ENCODE results near the gene CACNA1B.
"Not testable (repeated sequence)": the region's sequence is repeated elsewhere in the genome, so short reads cannot be mapped to it uniquely, and the experiment has no call there.

The CACNA1B gene

DNA sequence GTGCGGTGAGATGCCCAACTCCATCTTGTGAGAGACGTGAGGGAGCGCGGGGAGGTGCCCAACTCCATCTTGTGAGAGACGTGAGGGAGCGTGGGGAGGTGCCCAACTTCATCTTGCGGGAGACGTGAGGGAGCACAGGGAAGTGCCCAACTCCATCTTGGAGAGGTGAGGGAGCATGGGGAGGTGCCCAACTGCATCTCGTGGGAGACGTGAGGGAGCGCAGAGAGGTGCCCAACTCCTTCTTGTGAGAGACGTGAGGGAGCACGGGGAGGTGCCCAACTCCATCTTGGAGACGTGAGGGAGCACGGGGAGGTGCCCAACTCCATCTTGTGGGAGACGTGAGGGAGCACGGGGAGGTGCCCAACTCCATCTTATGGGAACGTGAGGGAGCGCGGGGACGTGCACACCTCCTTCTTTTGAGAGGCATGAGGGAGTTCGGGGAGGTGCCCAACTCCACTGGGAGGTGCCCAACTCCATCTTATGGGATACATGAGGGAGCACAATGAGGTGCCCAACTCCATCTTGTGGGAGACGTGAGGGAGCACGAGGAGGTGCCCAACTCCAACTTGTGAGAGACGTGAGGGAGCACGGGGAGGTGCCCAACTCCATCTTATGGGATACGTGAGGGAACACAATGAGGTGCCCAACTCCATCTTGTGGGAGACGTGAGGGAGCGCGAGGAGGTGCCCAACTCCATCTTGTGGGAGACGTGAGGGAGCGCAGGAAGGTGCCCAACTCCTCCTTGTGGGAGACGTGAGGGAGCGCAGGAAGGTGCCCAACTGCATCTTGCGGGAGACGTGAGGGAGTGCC lies 235.4 kb downstream of the CACNA1B start:
- H3K36me3 ChIP-seq (ENCODE audit: insufficient read depth, insufficient read length, low read length): no peaks in the 10 kb centered on the region
- no peaks in the 10 kb centered on the region for H3K27me3 ChIP-seq (ENCODE audit: insufficient read depth, insufficient read length)
- no peak for DNase-seq (ENCODE audit: low read depth, low spot score)
- no peak overlapping the region for H3K9ac ChIP-seq (ENCODE audit: insufficient read length, low read depth)
- H3K4me3 ChIP-seq (ENCODE audit: insufficient read length, low read depth): no peak overlapping the region
- TF ChIP-seq ZNF274 (IDR thresholded peaks at IDR 0.05; ENCODE audit: low read depth, low read length): no peak
- no peak for TF ChIP-seq SUZ12 (IDR thresholded peaks at IDR 0.05; ENCODE audit: extremely low read depth, insufficient read depth, insufficient read length)
- no peak for TF ChIP-seq YY1 (IDR thresholded peaks at IDR 0.05; ENCODE audit: insufficient read depth, insufficient read length)
- no peaks in the 10 kb centered on the region for H3K4me1 ChIP-seq (ENCODE audit: insufficient read depth, insufficient read length)
- peaks cover 16% of the 10 kb centered on the region; the same call in 1 of the 2 replicates for H3K9me3 ChIP-seq (ENCODE audit: insufficient read depth, low read length)

- H3K4me1 ChIP-seq (ENCODE audit: insufficient read depth, insufficient read length); H3K9ac ChIP-seq (ENCODE audit: insufficient read length, low read depth); H3K4me3 ChIP-seq (ENCODE audit: insufficient read length, low read depth); DNase-seq (ENCODE audit: low read depth, low spot score); H3K36me3 ChIP-seq (ENCODE audit: insufficient read depth, insufficient read length, low read length); H3K27me3 ChIP-seq (ENCODE audit: insufficient read depth, insufficient read length): not testable (repeated sequence)
- H3K9me3 ChIP-seq (ENCODE audit: insufficient read depth, low read length): peaks cover 16% of the 10 kb centered on the region; the same call in 1 of the 2 replicates
Observed at GRCh38 chr9:138113701-138114325, 236.2 kb downstream of the CACNA1B start.

- TF ChIP-seq ZNF274 (IDR thresholded peaks at IDR 0.05; ENCODE audit: low read depth, low read length): no peak
- TF ChIP-seq YY1 (IDR thresholded peaks at IDR 0.05; ENCODE audit: insufficient read depth, insufficient read length): no peak
- H3K9ac ChIP-seq (ENCODE audit: insufficient read length, low read depth): no peak overlapping the region
- H3K4me1 ChIP-seq (ENCODE audit: insufficient read depth, insufficient read length): no peaks in the 10 kb centered on the region
- H3K4me3 ChIP-seq (ENCODE audit: insufficient read length, low read depth): no peak overlapping the region
- no peaks in the 10 kb centered on the region for H3K36me3 ChIP-seq (ENCODE audit: insufficient read depth, insufficient read length, low read length)
- no peak for DNase-seq (ENCODE audit: low read depth, low spot score)
- H3K27me3 ChIP-seq (ENCODE audit: insufficient read depth, insufficient read length): no peaks in the 10 kb centered on the region
- peaks cover 16% of the 10 kb centered on the region; the same call in 1 of the 2 replicates for H3K9me3 ChIP-seq (ENCODE audit: insufficient read depth, low read length)
Observed at GRCh38 chr9:138114501-138115245, 237.1 kb downstream of the CACNA1B start.

- H3K9ac ChIP-seq (ENCODE audit: insufficient read length, low read depth): no peak overlapping the region
- no peak overlapping the region for H3K4me3 ChIP-seq (ENCODE audit: insufficient read length, low read depth)
- H3K27me3 ChIP-seq (ENCODE audit: insufficient read depth, insufficient read length): no peaks in the 10 kb centered on the region
- no peaks in the 10 kb centered on the region for H3K36me3 ChIP-seq (ENCODE audit: insufficient read depth, insufficient read length, low read length)
- no peak for DNase-seq (ENCODE audit: low read depth, low spot score)
- H3K4me1 ChIP-seq (ENCODE audit: insufficient read depth, insufficient read length): no peaks in the 10 kb centered on the region
- TF ChIP-seq SUZ12 (IDR thresholded peaks at IDR 0.05; ENCODE audit: extremely low read depth, insufficient read depth, insufficient read length) (no peak), YY1 (IDR thresholded peaks at IDR 0.05; ENCODE audit: insufficient read depth, insufficient read length) (no peak), ZNF274 (IDR thresholded peaks at IDR 0.05; ENCODE audit: low read depth, low read length) (no peak)
- H3K9me3 ChIP-seq (ENCODE audit: insufficient read depth, low read length): peaks cover 16% of the 10 kb centered on the region; the same call in 1 of the 2 replicates
Observed at GRCh38 chr9:138115506-138115905, 237.9 kb downstream of the CACNA1B start.

DNA sequence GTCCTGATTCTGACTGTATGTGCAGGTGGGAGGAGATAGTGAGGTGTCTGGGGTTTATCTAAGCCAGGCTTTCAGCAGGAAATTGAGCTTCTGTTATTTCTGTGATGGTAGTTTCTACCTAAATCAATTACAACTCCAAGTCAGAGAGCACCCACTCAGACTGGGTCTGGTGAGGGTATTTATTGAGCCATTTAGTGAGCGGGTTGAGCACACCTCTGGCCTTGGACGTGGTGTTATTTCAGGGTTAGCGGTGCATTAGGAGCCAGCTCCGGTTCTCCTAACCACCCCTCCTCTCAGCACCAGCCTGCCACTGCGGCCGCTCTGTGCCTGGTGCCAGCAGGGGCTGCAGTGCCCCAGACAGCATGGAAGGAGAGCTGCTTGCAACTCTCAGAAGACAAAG lies 238.9 kb downstream of the CACNA1B start:
- no peak overlapping the region for H3K9ac ChIP-seq (ENCODE audit: insufficient read length, low read depth)
- DNase-seq (ENCODE audit: low read depth, low spot score): no peak
- peaks cover 16% of the 10 kb centered on the region; the same call in 1 of the 2 replicates for H3K9me3 ChIP-seq (ENCODE audit: insufficient read depth, low read length)
- no peaks in the 10 kb centered on the region for H3K27me3 ChIP-seq (ENCODE audit: insufficient read depth, insufficient read length)
- H3K4me1 ChIP-seq (ENCODE audit: insufficient read depth, insufficient read length): peaks cover 4% of the 10 kb centered on the region
- H3K36me3 ChIP-seq (ENCODE audit: insufficient read depth, insufficient read length, low read length): peaks cover 6% of the 10 kb centered on the region
- TF ChIP-seq ZNF274 (IDR thresholded peaks at IDR 0.05; ENCODE audit: low read depth, low read length) (no peak), SUZ12 (IDR thresholded peaks at IDR 0.05; ENCODE audit: extremely low read depth, insufficient read depth, insufficient read length) (no peak), YY1 (IDR thresholded peaks at IDR 0.05; ENCODE audit: insufficient read depth, insufficient read length) (no peak)
- no peak overlapping the region for H3K4me3 ChIP-seq (ENCODE audit: insufficient read length, low read depth)

DNA sequence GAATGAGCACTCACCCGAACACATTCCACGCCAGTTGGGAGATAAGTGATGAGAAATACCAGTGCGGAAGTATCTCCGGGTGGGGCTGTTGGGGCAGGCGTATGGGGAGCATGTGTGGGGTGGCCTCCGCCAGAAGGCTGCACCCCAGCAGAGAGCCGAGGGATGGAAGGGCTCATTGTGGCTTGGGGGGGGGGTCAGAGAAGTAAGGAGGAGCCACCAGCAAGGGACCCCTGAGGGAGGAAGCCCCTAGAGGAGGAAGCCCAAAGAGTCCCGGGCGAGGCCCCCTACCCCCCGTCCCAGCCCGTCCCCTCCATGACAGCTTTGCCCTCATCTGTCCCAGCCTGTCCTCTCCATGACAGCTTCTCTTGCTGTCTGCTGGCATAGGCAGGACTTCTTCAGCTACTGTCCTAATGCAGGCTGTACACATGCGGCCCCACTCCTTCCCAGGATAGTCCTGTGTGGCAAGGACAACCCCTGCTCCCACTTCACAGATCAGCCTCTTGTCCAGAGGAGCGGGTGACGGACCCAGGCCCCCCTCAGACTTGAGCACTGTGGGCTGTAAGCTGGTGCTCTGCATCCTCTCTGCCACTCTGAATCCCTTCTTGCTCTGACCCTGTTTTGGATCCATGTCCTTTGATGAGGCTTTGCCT lies 239.6 kb downstream of the CACNA1B start:
- Histone ChIP-seq H3K27me3 (ENCODE audit: insufficient read depth, insufficient read length) (no peaks in the 10 kb centered on the region), H3K9ac (ENCODE audit: insufficient read length, low read depth) (no peak overlapping the region), H3K36me3 (ENCODE audit: insufficient read depth, insufficient read length, low read length) (peaks cover 13% of the 10 kb centered on the region), H3K9me3 (ENCODE audit: insufficient read depth, low read length) (peaks cover 23% of the 10 kb centered on the region; the same call in 1 of the 2 replicates), H3K4me3 (ENCODE audit: insufficient read length, low read depth) (no peak overlapping the region), H3K4me1 (ENCODE audit: insufficient read depth, insufficient read length) (peaks cover 4% of the 10 kb centered on the region)
- DNase-seq (ENCODE audit: low read depth, low spot score): no peak
- TF ChIP-seq YY1 (IDR thresholded peaks at IDR 0.05; ENCODE audit: insufficient read depth, insufficient read length) (no peak), SUZ12 (IDR thresholded peaks at IDR 0.05; ENCODE audit: extremely low read depth, insufficient read depth, insufficient read length) (no peak), ZNF274 (IDR thresholded peaks at IDR 0.05; ENCODE audit: low read depth, low read length) (no peak)
